Karpas-422 (cell line): ENCODE measurements around the gene WSB2. TPM values are rescaled to one million over a fixed set of nuclear protein-coding genes. Genes with fewer than 3 reads are reported as not detected.

Source experiments
- DNase-seq: peaks from one replicate; pipeline ENCODE4 v3.0.0-alpha.2; 2015
- H2AFZ ChIP-seq: fragments of 200-600 bp; sonication (generic); 2 replicates; pipeline ENCODE4 v1.6.1; 2014; ENCODE audit warnings: antibody characterized with exemption, low read length, mixed read lengths
- H3K27ac ChIP-seq: fragments of 200-600 bp; sonication (generic); 2 replicates; pipeline ENCODE4 v1.5.1; 2014; ENCODE audit warnings: mild to moderate bottlenecking, low read length, moderate library complexity
- H3K27me3 ChIP-seq: fragments of 200-600 bp; sonication (generic); 2 replicates; pipeline ENCODE4 v1.6.1; 2014; ENCODE audit warnings: low read length, mixed read lengths
- H3K36me3 ChIP-seq: fragments of 200-600 bp; sonication (generic); 2 replicates; pipeline ENCODE4 v1.6.1; 2014; ENCODE audit warnings: low read length, mixed read lengths; ENCODE audit not compliant: insufficient read depth
- H3K4me1 ChIP-seq: fragments of 200-600 bp; sonication (generic); 2 replicates; pipeline ENCODE4 v1.6.1; 2014; ENCODE audit warnings: mild to moderate bottlenecking, low read length, mixed read lengths
- H3K4me2 ChIP-seq: fragments of 200-600 bp; sonication (generic); 2 replicates; pipeline ENCODE4 v1.6.1; 2014; ENCODE audit warnings: low read length, low read depth, mild to moderate bottlenecking; ENCODE audit not compliant: poor library complexity, severe bottlenecking
- H3K4me3 ChIP-seq: fragments of 200-600 bp; sonication (generic); 2 replicates; pipeline ENCODE4 v1.5.1; 2014; ENCODE audit warnings: mild to moderate bottlenecking, antibody characterized with exemption, low read length, mixed read lengths
- H3K79me2 ChIP-seq: fragments of 200-600 bp; sonication (generic); 2 replicates; pipeline ENCODE4 v1.6.1; 2014; ENCODE audit warnings: mild to moderate bottlenecking, low read length, mixed read lengths
- H3K9ac ChIP-seq: fragments of 200-600 bp; sonication (generic); 2 replicates; pipeline ENCODE4 v1.6.0; 2014; ENCODE audit warnings: low read length
- H3K9me2 ChIP-seq: fragments of 200-600 bp; sonication (generic), shearing (Covaris generic); replicated peaks from 2 replicates; pipeline ENCODE4 v1.6.0; 2014; ENCODE audit warnings: mild to moderate bottlenecking, low read length, moderate library complexity; ENCODE audit not compliant: insufficient read depth
- H3K9me3 ChIP-seq: fragments of 300-700, 200-600 bp; sonication (generic); 2 replicates; pipeline ENCODE4 v1.6.1; 2014; ENCODE audit warnings: low read length, mixed read lengths
- H4K20me1 ChIP-seq: fragments of 200-600 bp; sonication (generic); 2 replicates; pipeline ENCODE4 v1.6.1; 2014; ENCODE audit warnings: mild to moderate bottlenecking, antibody characterized with exemption, low read length, low read depth; ENCODE audit not compliant: insufficient read depth
- total RNA-seq: library from RNA; depleted of rRNA; stranded (reverse); fragments of >200 nt; shearing (Covaris generic); gene quantifications from 2 replicates; pipeline ENCODE4 v1.2.3, GENCODE V29; 2014; ENCODE audit warnings: low replicate concordance

The WSB2 gene
- total RNA-seq, 1 experiment from 2014 or later = 28.8 TPM

GRCh38 chr12:118070650-118071049 is 9.7 kb upstream of the WSB2 start:
- H3K27me3 ChIP-seq = no peaks in the 10 kb centered on the region
- H3K4me3 ChIP-seq = no peak overlapping the region
- no peaks in the 10 kb centered on the region for H3K9me3 ChIP-seq
- no peaks in the 10 kb centered on the region for H3K79me2 ChIP-seq
- H4K20me1 ChIP-seq = no peaks in the 10 kb centered on the region
- H3K9me2 ChIP-seq = no peaks in the 10 kb centered on the region
- H3K36me3 ChIP-seq = no peaks in the 10 kb centered on the region
- peaks cover 2% of the 10 kb centered on the region for H3K4me1 ChIP-seq
- no peak overlapping the region for H3K4me2 ChIP-seq
- no peak overlapping the region for H3K9ac ChIP-seq
- H3K27ac ChIP-seq = no peak overlapping the region
- DNase-seq = no peak
- no peak overlapping the region for H2AFZ ChIP-seq

GRCh38 chr12:118068445-118068844 is 7.5 kb upstream of the WSB2 start:
- Histone ChIP-seq H3K9me2 (no peaks in the 10 kb centered on the region), H3K27me3 (no peaks in the 10 kb centered on the region), H4K20me1 (no peaks in the 10 kb centered on the region; the same call in 1 of the 2 replicates), H3K4me2 (no peak overlapping the region), H3K9me3 (no peaks in the 10 kb centered on the region), H3K79me2 (no peaks in the 10 kb centered on the region), H3K4me1 (peaks cover 18% of the 10 kb centered on the region), H3K4me3 (no peak overlapping the region), H3K36me3 (no peaks in the 10 kb centered on the region), H3K27ac (no peak overlapping the region), H2AFZ (no peak overlapping the region), H3K9ac (no peak overlapping the region)
- DNase-seq = no peak

- Histone ChIP-seq H3K9me3 (no peaks in the 10 kb centered on the region), H3K4me3 (no peak overlapping the region), H3K9me2 (no peaks in the 10 kb centered on the region), H3K27me3 (0 out of 2 replicates have a peak, but pooled peaks cover 5% of the 10 kb centered on the region), H4K20me1 (no peaks in the 10 kb centered on the region; the same call in 1 of the 2 replicates), H3K79me2 (no peaks in the 10 kb centered on the region; the same call in 1 of the 2 replicates), H3K4me1 (peaks cover 31% of the 10 kb centered on the region), H2AFZ (no peak overlapping the region), H3K27ac (no peak overlapping the region), H3K36me3 (no peaks in the 10 kb centered on the region), H3K4me2 (no peak overlapping the region), H3K9ac (no peak overlapping the region)
- DNase-seq = no peak
Observed at GRCh38 chr12:118065380-118065779, 4.4 kb upstream of the WSB2 start.

- H3K4me1 ChIP-seq = peaks cover 38% of the 10 kb centered on the region
- H2AFZ ChIP-seq = no peak overlapping the region
- H3K9me2 ChIP-seq = no peaks in the 10 kb centered on the region
- no peak overlapping the region for H3K27ac ChIP-seq
- no peak overlapping the region for H3K9ac ChIP-seq
- no peaks in the 10 kb centered on the region; the same call in 1 of the 2 replicates for H3K79me2 ChIP-seq
- H3K4me2 ChIP-seq = no peak overlapping the region
- DNase-seq = peak; percentile 63
- no peaks in the 10 kb centered on the region for H3K9me3 ChIP-seq
- no peaks in the 10 kb centered on the region for H3K36me3 ChIP-seq
- no peak overlapping the region for H3K4me3 ChIP-seq
- no peaks in the 10 kb centered on the region; the same call in 1 of the 2 replicates for H4K20me1 ChIP-seq
- 0 out of 2 replicates have a peak, but pooled peaks cover 5% of the 10 kb centered on the region for H3K27me3 ChIP-seq
Observed at GRCh38 chr12:118064608-118065007, 3.6 kb upstream of the WSB2 start.

- Histone ChIP-seq H3K79me2 (no peaks in the 10 kb centered on the region; the same call in 1 of the 2 replicates), H3K27me3 (0 out of 2 replicates have a peak, but pooled peaks cover 5% of the 10 kb centered on the region), H3K9me3 (no peaks in the 10 kb centered on the region), H4K20me1 (no peaks in the 10 kb centered on the region; the same call in 1 of the 2 replicates), H3K9ac (no peak overlapping the region), H3K4me3 (no peak overlapping the region), H3K27ac (no peak overlapping the region), H3K4me1 (peaks cover 42% of the 10 kb centered on the region), H3K4me2 (no peak overlapping the region), H3K9me2 (no peaks in the 10 kb centered on the region), H2AFZ (no peak overlapping the region), H3K36me3 (no peaks in the 10 kb centered on the region)
- DNase-seq = no peak
Observed at GRCh38 chr12:118063576-118064391, 2.8 kb upstream of the WSB2 start.

GRCh38 chr12:118061873-118062843 is 1.2 kb upstream of the WSB2 start:
- Histone ChIP-seq H3K4me1 (peaks cover 42% of the 10 kb centered on the region), H2AFZ (peak overlapping the region; percentile 89)
- no peak for DNase-seq

GRCh38 chr12:118060301-118061010 is 523 bp downstream of the WSB2 start:
- Histone ChIP-seq H3K4me2 (peak overlapping the region; percentile 85), H3K9ac (peak overlapping the region; percentile 82), H3K4me3 (peak overlapping the region; percentile 86), H3K9me3 (no peaks in the 10 kb centered on the region), H3K27me3 (0 out of 2 replicates have a peak, but pooled peaks cover 5% of the 10 kb centered on the region), H3K9me2 (no peaks in the 10 kb centered on the region), H4K20me1 (no peaks in the 10 kb centered on the region; the same call in 1 of the 2 replicates), H3K79me2 (no peaks in the 10 kb centered on the region; the same call in 1 of the 2 replicates), H3K4me1 (peaks cover 38% of the 10 kb centered on the region), H3K27ac (no peak overlapping the region), H3K36me3 (no peaks in the 10 kb centered on the region), H2AFZ (peak overlapping the region; percentile 56; the same call in 1 of the 2 replicates)
- no peak for DNase-seq

More at GRCh38 chr12:118061873-118062843, 1.2 kb upstream of the WSB2 start:
- peak overlapping the region; percentile 71 for H3K9ac ChIP-seq
- H3K79me2 ChIP-seq = no peaks in the 10 kb centered on the region; the same call in 1 of the 2 replicates
- H3K9me3 ChIP-seq = no peaks in the 10 kb centered on the region
- no peak overlapping the region for H3K27ac ChIP-seq
- H3K9me2 ChIP-seq = no peaks in the 10 kb centered on the region
- 0 out of 2 replicates have a peak, but pooled peaks cover 5% of the 10 kb centered on the region for H3K27me3 ChIP-seq
- H3K36me3 ChIP-seq = no peaks in the 10 kb centered on the region
- peak overlapping the region; percentile 71 for H3K4me3 ChIP-seq
- no peaks in the 10 kb centered on the region; the same call in 1 of the 2 replicates for H4K20me1 ChIP-seq
- H3K4me2 ChIP-seq = peak overlapping the region; percentile 95
